Loucy (cell line): ENCODE results near the gene PBX4.

ENCODE experiments used
- CTCF ChIP-seq: fragments of 200-600 bp; sonication (generic); conservative IDR thresholded peaks from 2 replicates; pipeline ENCODE4 v1.5.1; 2014; ENCODE audit warnings: mild to moderate bottlenecking, antibody characterized with exemption, low read length
- EZH2phosphoT487 ChIP-seq: fragments of 200-600 bp; IDR thresholded peaks from 2 replicates; pipeline ENCODE4 v1.6.1; 2018; ENCODE audit warnings: antibody characterized with exemption, mild to moderate bottlenecking, moderate library complexity, borderline replicate concordance

GRCh38 chr19:19637186-19637522 lies 18.7 kb upstream of the PBX4 start:
- TF ChIP-seq CTCF (no peak), EZH2phosphoT487 (no peak)
